ENCODE measurements around the gene TSPEAR. TPM values are rescaled to one million over a fixed set of nuclear protein-coding genes. Genes with fewer than 3 reads are reported as not detected.

TSPEAR gene
- total and polyA plus RNA-seq, 9 of the 15 experiments (the other 6 are each of a cell fraction or from before 2014, with no cell fraction given), result not detected

DNA sequence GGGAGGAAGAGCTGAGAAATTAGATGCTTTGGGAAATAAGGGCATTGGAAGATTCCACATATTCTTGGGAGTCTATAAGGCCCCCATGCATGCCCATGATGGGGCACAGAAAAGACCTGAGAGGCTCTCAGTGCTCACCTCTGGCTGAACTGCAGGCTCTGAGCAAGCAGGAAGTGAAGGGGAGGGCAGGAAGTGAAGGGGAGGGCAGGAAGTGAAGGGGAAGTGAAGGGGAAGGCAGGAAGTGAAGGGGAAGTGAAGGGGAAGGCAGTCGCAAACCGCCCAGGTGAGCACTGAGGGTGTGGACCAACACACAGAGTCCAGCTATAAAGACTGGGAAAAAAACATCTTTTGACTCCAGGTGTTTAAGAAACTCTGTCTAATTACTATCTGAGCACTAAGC, 80.9 kb downstream of the TSPEAR start (continued):
- TF ChIP-seq PTRF (tag; IDR thresholded peaks at IDR 0.05) (no peak), ZNF431 (CRISPR knock-in tag; IDR thresholded peaks at IDR 0.05) (no peak), MIER1 (IDR thresholded peaks at IDR 0.05; ENCODE audit: low read depth) (no peak), RBM15 (IDR thresholded peaks at IDR 0.05; ENCODE audit: insufficient read depth, low read length) (no peak), ZNF212 (CRISPR knock-in tag; IDR thresholded peaks at IDR 0.05) (no peak), ELF4 (CRISPR knock-in tag; IDR thresholded peaks at IDR 0.05) (no peak), CCAR2 (IDR thresholded peaks at IDR 0.05; ENCODE audit: low read depth, low read length) (no peak), HMG20A (CRISPR knock-in tag; conservative IDR thresholded peaks at IDR 0.05) (no peak), L3MBTL2 (IDR thresholded peaks at IDR 0.05) (no peak)
- TF ChIP-seq, protein P1, sequence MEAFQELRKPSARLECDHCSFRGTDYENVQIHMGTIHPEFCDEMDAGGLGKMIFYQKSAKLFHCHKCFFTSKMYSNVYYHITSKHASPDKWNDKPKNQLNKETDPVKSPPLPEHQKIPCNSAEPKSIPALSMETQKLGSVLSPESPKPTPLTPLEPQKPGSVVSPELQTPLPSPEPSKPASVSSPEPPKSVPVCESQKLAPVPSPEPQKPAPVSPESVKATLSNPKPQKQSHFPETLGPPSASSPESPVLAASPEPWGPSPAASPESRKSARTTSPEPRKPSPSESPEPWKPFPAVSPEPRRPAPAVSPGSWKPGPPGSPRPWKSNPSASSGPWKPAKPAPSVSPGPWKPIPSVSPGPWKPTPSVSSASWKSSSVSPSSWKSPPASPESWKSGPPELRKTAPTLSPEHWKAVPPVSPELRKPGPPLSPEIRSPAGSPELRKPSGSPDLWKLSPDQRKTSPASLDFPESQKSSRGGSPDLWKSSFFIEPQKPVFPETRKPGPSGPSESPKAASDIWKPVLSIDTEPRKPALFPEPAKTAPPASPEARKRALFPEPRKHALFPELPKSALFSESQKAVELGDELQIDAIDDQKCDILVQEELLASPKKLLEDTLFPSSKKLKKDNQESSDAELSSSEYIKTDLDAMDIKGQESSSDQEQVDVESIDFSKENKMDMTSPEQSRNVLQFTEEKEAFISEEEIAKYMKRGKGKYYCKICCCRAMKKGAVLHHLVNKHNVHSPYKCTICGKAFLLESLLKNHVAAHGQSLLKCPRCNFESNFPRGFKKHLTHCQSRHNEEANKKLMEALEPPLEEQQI (IDR thresholded peaks at IDR 0.05), result no peak
